WTC11 (cell line): ENCODE data around the gene INSM2. TPM values are rescaled to one million over a fixed set of nuclear protein-coding genes. Genes with fewer than 3 reads are reported as not detected.

Experiments used
- ATAC-seq: fragments of 200-7000 bp; cut with Tn5 transposase; 2 replicates; pipeline ENCODE4 v1.10.0; 2021; ENCODE audit warnings: mild to moderate bottlenecking, moderate library complexity
- CTCF ChIA-PET: fragments of 300-600 bp; sonication (Branson Sonifier 250); formaldehyde crosslinking; loops from one replicate; lab custom pipeline; 2021; ENCODE audit warnings: antibody characterized with exemption; lab: Charles Lee
- POLR2A ChIA-PET: fragments of 350-600 bp; sonication (Branson Sonifier 250); formaldehyde crosslinking; loops from one replicate; lab custom pipeline; 2021; ENCODE audit warnings: antibody characterized with exemption; lab: Charles Lee
- DNase-seq: peaks from one replicate; pipeline ENCODE4 v3.0.0; 2021; ENCODE audit warnings: low spot score
- H3K27ac Mint-ChIP-seq: 2 replicates; pipeline ENCODE4 v1.8.0; 2021; ENCODE audit warnings: mixed read lengths
- H3K27me3 Mint-ChIP-seq: 2 replicates; pipeline ENCODE4 v1.8.0; 2021; ENCODE audit warnings: low read depth, mild to moderate bottlenecking, moderate library complexity, mixed read lengths
- H3K36me3 Mint-ChIP-seq: 2 replicates; pipeline ENCODE4 v1.8.0; 2021; ENCODE audit warnings: mixed read lengths
- H3K4me1 Mint-ChIP-seq: 2 replicates; pipeline ENCODE4 v1.8.0; 2022; ENCODE audit warnings: mixed read lengths
- H3K4me3 Mint-ChIP-seq: 2 replicates; pipeline ENCODE4 v1.8.0; 2021; ENCODE audit warnings: mild to moderate bottlenecking, moderate library complexity, mixed read lengths
- H3K9me3 Mint-ChIP-seq: 2 replicates; pipeline ENCODE4 v1.8.0; 2021; ENCODE audit warnings: mixed read lengths
- AR ChIP-seq: fragments of 250-450 bp; sonication (Bioruptor Pico); IDR thresholded peaks from 2 replicates; pipeline ENCODE4 v1.9.0; 2021; ENCODE audit warnings: mild to moderate bottlenecking
- ARID4B ChIP-seq: sonication (generic); formaldehyde crosslinking; IDR thresholded peaks from 2 replicates; pipeline ENCODE4 v1.8.0; 2023; ENCODE audit warnings: missing genetic modification reagents, mild to moderate bottlenecking, borderline replicate concordance
- CTCF ChIP-seq: fragments of 200-600 bp; IDR thresholded peaks from 2 replicates; pipeline ENCODE4 v1.8.0; 2022; ENCODE audit warnings: antibody characterized with exemption
- GABPB1 ChIP-seq: sonication (generic); formaldehyde crosslinking; IDR thresholded peaks from 2 replicates; pipeline ENCODE4 v1.8.1; 2023; ENCODE audit warnings: mild to moderate bottlenecking, missing genetic modification reagents
- HMGA2 ChIP-seq: fragments of 250-450 bp; sonication (Bioruptor Pico); IDR thresholded peaks from 2 replicates; pipeline ENCODE4 v1.4.0; 2021; ENCODE audit warnings: mild to moderate bottlenecking, moderate library complexity
- MLX ChIP-seq: sonication (generic); formaldehyde crosslinking; IDR thresholded peaks from 2 replicates; pipeline ENCODE4 v1.8.1; 2023; ENCODE audit warnings: mild to moderate bottlenecking, missing genetic modification reagents, moderate library complexity
- NR1H2 ChIP-seq: sonication (generic); formaldehyde crosslinking; IDR thresholded peaks from 2 replicates; pipeline ENCODE4 v1.9.0; 2021; ENCODE audit warnings: mild to moderate bottlenecking, moderate library complexity, missing genetic modification reagents
- NR3C1 ChIP-seq: sonication (generic); formaldehyde crosslinking; conservative IDR thresholded peaks from 2 replicates; pipeline ENCODE4 v1.8.1; 2023; ENCODE audit warnings: low read depth, mild to moderate bottlenecking, missing genetic modification reagents
- SMAD3 ChIP-seq: sonication (generic); formaldehyde crosslinking; IDR thresholded peaks from 2 replicates; pipeline ENCODE4 v1.8.0; 2022; ENCODE audit warnings: missing genetic modification reagents, mild to moderate bottlenecking, borderline replicate concordance
- SMAD4 ChIP-seq: sonication (generic); formaldehyde crosslinking; IDR thresholded peaks from 2 replicates; pipeline ENCODE4 v1.8.0; 2022; ENCODE audit warnings: mild to moderate bottlenecking, missing genetic modification reagents
- SOX15 ChIP-seq: fragments of 250-450 bp; sonication (Bioruptor Pico); IDR thresholded peaks from 2 replicates; pipeline ENCODE4 v1.9.0; 2021; ENCODE audit warnings: mild to moderate bottlenecking
- STAT6 ChIP-seq: sonication (generic); formaldehyde crosslinking; conservative IDR thresholded peaks from 2 replicates; pipeline ENCODE4 v1.8.1; 2023; ENCODE audit warnings: mild to moderate bottlenecking, low read depth, missing genetic modification reagents, moderate library complexity
- TEAD1 ChIP-seq: sonication (generic); formaldehyde crosslinking; IDR thresholded peaks from 2 replicates; pipeline ENCODE4 v1.8.0; 2022; ENCODE audit warnings: mild to moderate bottlenecking, missing genetic modification reagents
- TEAD4 ChIP-seq: sonication (generic); formaldehyde crosslinking; IDR thresholded peaks from 2 replicates; pipeline ENCODE4 v1.8.0; 2022; ENCODE audit warnings: mild to moderate bottlenecking, missing genetic modification reagents
- USF2 ChIP-seq: sonication (generic); formaldehyde crosslinking; IDR thresholded peaks from 2 replicates; pipeline ENCODE4 v1.8.1; 2023; ENCODE audit warnings: mild to moderate bottlenecking, missing genetic modification reagents, moderate library complexity
- ZNF263 ChIP-seq: sonication (generic); formaldehyde crosslinking; IDR thresholded peaks from 2 replicates; pipeline ENCODE4 v1.8.1; 2022; ENCODE audit warnings: low read depth, mild to moderate bottlenecking, moderate library complexity, missing genetic modification reagents
- ZNF396 ChIP-seq: fragments of 250-450 bp; sonication (Bioruptor Pico); IDR thresholded peaks from 2 replicates; pipeline ENCODE4 v1.8.0; 2021; ENCODE audit warnings: mild to moderate bottlenecking, moderate library complexity, borderline replicate concordance
- total RNA-seq: library from RNA; stranded (reverse); gene quantifications from 3 replicates; pipeline ENCODE4 v1.2.3, GENCODE V29; 2021

The INSM2 gene
- total RNA-seq, 1 experiment from 2014 or later, result 0.07 TPM

- ChIA-PET CTCF (no interaction called here), POLR2A (no interaction called here)
- Mint-ChIP-seq H3K27ac (no peak overlapping the region), H3K4me1 (no peaks in the 10 kb centered on the region), H3K4me3 (no peak overlapping the region), H3K9me3 (peaks cover 29% of the 10 kb centered on the region), H3K27me3 (no peaks in the 10 kb centered on the region), H3K36me3 (no peaks in the 10 kb centered on the region)
- TF ChIP-seq HMGA2 (CRISPR knock-in tag), result no peak
- no peak for TF ChIP-seq ZNF396
- no peak for TF ChIP-seq CTCF
- TF ChIP-seq TEAD4 (CRISPR knock-in tag), result no peak
- no peak for DNase-seq
- ATAC-seq, result no peak
Observed at GRCh38 chr14:35492569-35493014, 41.4 kb upstream of the INSM2 start.

- no peak for ATAC-seq
- TF ChIP-seq SOX15 (CRISPR knock-in tag), result no peak
- no peak for TF ChIP-seq NR1H2 (CRISPR knock-in tag)
- no peak for TF ChIP-seq MLX
- no peak for TF ChIP-seq ARID4B
- no peak for TF ChIP-seq SMAD3 (CRISPR knock-in tag)
- TF ChIP-seq STAT6, result no peak
- no peak for TF ChIP-seq ZNF263 (CRISPR knock-in tag)
- no peak for TF ChIP-seq AR
- TF ChIP-seq USF2 (CRISPR knock-in tag), result no peak
- TF ChIP-seq NR3C1 (CRISPR knock-in tag), result no peak
- TF ChIP-seq TEAD1 (CRISPR knock-in tag), result no peak
- TF ChIP-seq GABPB1 (CRISPR knock-in tag), result no peak
- TF ChIP-seq SMAD4, result no peak
- DNase-seq, result no peak
- POLR2A ChIA-PET, result no interaction called here
- Mint-ChIP-seq H3K27ac (no peak overlapping the region; the same call in 1 of the 2 replicates), H3K4me3 (no peak overlapping the region), H3K9me3 (peaks cover 28% of the 10 kb centered on the region), H3K4me1 (no peaks in the 10 kb centered on the region), H3K27me3 (no peaks in the 10 kb centered on the region), H3K36me3 (no peaks in the 10 kb centered on the region)
- CTCF ChIA-PET, result no interaction called here
Observed at GRCh38 chr14:35495278-35495677, 38.7 kb upstream of the INSM2 start.
